GM12892 (cell line): ENCODE results near the gene IFI16.

Experiments
- POLR2AphosphoS5 ChIP-seq: IDR thresholded peaks from 2 replicates; pipeline ENCODE4 v1.6.1; 2011; ENCODE audit warnings: low read depth, low read length, control low read depth
- TAF1 ChIP-seq: IDR thresholded peaks from 2 replicates; pipeline ENCODE4 v1.6.1; 2011; ENCODE audit warnings: low read depth, mild to moderate bottlenecking, control low read depth, low read length, borderline replicate concordance

- TF ChIP-seq TAF1 (no peak), POLR2AphosphoS5 (no peak)
Observed at GRCh38 chr1:159084867-159085266, 75.2 kb downstream of the IFI16 start.
